Choroid plexus epithelial cell (primary cell): ENCODE measurements around the gene GAS2.
A peak's percentile ranks its signal among the peaks of the same experiment; 100 is the strongest.

Experiments
- DNase-seq: peaks from one replicate; pipeline ENCODE4 v3.0.0-alpha.2; 2010; ENCODE audit warnings: low read depth
- H3K4me3 ChIP-seq: 2 replicates; pipeline ENCODE4 v1.5.1; 2011; ENCODE audit warnings: low read depth, mild to moderate bottlenecking, control low read depth, low read length, moderate library complexity
- TF ChIP-seq, protein P1 (sequence below): conservative IDR thresholded peaks from 2 replicates; pipeline ENCODE4 v1.5.1; 2011; ENCODE audit warnings: low read depth, mild to moderate bottlenecking, control low read depth, inconsistent platforms, low read length, moderate library complexity

Gene GAS2

DNA sequence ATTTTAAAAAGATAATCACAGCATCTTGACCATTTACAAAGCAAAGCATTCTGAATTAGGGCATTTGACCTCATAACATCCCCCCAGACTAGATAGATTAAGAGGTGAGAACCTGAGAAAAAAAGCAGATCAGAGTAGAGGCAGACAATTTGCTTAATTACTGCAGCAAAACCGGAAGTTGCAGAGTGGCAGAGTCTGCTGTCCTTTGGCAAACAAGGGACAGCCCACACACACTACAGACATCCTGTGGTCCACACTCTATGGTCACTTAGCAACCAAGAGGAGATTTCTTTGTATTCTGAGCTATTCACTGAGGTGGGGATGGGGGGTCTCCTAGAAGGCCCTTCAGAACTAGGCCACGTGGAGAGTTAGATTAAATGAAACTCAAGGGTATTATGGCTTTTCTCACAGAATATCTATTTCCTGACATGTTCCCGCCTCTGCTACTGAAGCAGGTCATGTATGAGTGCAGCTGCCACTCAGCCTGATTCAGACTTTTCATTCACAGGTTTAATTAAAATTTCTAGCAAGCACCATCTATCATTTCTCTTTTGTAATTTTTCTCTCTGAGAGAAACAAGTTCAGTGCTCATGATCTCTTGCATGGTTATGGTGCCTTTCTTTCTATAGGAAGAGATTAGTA lies 114.7 kb downstream of the GAS2 start:
- no peak for DNase-seq
- H3K4me3 ChIP-seq: no peak overlapping the region
- TF ChIP-seq, protein P1, sequence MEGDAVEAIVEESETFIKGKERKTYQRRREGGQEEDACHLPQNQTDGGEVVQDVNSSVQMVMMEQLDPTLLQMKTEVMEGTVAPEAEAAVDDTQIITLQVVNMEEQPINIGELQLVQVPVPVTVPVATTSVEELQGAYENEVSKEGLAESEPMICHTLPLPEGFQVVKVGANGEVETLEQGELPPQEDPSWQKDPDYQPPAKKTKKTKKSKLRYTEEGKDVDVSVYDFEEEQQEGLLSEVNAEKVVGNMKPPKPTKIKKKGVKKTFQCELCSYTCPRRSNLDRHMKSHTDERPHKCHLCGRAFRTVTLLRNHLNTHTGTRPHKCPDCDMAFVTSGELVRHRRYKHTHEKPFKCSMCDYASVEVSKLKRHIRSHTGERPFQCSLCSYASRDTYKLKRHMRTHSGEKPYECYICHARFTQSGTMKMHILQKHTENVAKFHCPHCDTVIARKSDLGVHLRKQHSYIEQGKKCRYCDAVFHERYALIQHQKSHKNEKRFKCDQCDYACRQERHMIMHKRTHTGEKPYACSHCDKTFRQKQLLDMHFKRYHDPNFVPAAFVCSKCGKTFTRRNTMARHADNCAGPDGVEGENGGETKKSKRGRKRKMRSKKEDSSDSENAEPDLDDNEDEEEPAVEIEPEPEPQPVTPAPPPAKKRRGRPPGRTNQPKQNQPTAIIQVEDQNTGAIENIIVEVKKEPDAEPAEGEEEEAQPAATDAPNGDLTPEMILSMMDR: no peak

DNA sequence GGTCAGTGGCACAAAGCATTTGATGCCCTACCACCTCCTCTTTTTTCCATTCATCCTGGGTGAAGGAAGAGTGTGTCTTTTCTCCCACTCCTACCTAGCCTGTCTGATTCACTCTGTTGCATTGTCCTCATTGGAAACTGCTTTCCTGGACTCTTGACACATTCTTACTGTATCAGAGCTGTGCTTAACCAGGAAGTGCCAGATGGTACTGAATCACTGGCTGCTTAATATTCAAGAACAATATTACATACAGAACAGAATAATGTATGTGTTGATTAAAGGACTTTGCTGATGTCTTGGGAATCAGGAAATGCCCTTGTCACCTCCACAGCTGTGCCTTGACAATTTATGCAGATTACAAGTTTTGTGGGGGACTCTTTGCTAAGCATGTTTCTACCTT lies 118.8 kb downstream of the GAS2 start:
- H3K4me3 ChIP-seq: no peak overlapping the region
- peak; percentile 24 for DNase-seq
- TF ChIP-seq, protein P1: no peak

DNA sequence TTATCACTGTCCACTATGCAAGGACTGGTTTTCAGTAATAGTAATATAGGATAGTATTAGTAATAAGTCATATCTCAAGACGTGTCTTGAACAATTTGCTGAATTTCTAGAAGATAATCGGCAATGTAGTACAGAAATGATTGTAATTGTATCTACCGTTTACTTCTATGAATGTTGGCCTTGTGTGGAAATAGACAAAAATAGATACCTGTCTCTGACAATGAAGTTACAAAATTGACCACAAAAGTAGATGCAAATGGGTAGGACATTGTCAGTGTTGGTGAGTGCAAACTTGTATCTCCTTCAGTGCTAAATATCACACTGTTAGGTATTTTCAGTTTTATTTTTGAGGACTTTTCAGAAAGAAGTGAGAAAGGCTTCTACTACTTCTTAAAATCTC lies 120.1 kb downstream of the GAS2 start:
- TF ChIP-seq, protein P1: no peak
- DNase-seq: no peak
- H3K4me3 ChIP-seq: no peak overlapping the region

DNA sequence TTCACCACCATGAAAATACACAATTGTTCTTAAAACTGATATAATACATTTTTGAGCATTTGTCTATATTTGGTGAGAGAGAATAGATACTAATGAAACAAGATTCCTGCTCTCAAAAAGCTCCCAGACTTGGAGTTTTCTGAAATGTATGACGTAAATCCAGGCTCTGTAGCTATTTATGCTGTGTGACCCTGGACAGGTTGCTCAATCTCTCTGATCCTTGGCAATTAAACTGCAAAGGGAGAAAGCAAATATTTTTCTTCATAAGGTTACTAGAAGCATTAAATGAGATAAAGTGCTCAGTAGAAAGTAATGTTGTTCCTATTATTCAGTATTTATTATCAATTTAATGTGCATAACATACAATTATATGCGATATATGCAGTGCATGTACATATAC lies 120.6 kb downstream of the GAS2 start:
- H3K4me3 ChIP-seq: no peak overlapping the region
- DNase-seq: no peak
- TF ChIP-seq, protein P1: no peak

DNA sequence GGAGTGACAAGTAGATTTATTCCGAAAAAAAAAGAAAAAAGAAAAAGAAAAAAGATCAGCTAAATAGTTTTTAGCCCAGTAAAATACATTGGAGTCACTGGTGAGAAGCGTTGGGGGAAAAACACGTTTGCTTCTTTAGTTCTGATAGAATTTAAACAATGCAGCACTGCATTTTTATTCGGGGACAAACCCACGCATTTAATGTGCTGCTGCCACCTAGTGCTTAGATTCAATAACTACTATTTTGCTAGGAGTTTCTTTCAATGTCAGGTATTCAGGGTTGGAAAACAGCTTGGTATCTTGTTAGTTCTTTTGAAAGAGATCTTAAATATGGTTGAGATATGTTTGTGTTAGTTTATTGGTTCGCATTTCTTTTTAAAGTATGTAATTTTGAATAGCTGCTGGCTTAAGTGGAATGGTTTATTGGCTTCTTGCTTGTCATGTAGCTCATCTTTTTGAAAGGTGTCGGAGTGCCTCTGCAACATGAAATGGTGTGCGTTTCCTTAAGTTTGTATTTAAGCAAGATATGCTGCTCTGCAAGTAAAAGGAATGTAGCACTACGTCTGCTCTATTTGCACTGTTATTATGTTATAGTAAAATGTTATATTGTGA lies 121.2 kb downstream of the GAS2 start:
- DNase-seq: peak; percentile 67
- no peak overlapping the region for H3K4me3 ChIP-seq
- TF ChIP-seq, protein P1: peak; percentile 72

DNA sequence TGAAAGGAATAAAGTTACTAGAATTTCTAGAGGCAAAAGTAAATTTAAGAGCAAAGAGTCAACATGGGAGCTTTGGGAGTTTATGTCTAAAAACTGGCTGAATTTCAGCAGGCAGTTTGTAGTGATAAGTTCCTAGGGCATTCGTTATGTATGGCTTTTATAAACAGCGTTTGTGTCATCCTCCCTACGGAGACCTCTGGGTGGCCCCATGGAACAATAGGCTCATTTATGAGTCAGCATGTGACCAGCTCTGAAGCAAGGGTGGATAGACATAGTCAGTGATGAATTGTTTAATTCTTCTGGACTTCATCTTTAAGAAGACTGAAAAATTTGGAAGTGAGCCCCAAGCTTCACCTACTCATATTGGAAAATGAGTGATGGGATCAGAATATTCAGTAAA lies 126.1 kb downstream of the GAS2 start:
- no peak overlapping the region for H3K4me3 ChIP-seq
- DNase-seq: peak; percentile 43
- TF ChIP-seq, protein P1: no peak

DNA sequence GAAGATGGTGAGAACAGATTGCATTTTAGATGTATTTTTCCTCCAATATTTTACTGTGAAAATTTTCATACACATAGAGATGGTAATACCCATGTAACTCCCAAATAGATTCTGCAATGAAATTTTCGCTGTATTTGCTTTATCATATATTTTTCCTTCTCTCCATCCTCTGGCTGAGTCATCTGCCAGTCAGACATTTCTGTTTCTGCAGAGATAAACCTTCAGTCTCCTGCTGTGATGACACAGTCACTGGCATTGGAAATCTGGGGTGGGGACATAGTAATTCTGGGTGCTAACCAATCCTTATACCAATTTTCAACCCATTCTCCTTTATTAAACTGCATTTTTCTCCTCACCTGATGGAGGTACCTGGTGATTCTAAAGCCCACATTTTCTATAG lies 129.5 kb downstream of the GAS2 start:
- peak; percentile 28 for DNase-seq
- H3K4me3 ChIP-seq: no peak overlapping the region
- TF ChIP-seq, protein P1: no peak
